ENCODE measurements around the gene CACNA1H.
"Not testable (repeated sequence)": the region's sequence is repeated elsewhere in the genome, so short reads cannot be mapped to it uniquely, and the experiment has no call there.

Gene CACNA1H

GRCh38 chr16:1237990-1238389, 85.1 kb downstream of the CACNA1H start:
- DNase-seq (ENCODE audit: low spot score) = no peak
- H3K27ac ChIP-seq = no peak overlapping the region
- CTCF ChIA-PET = no interaction called here
- TF ChIP-seq CTCF (conservative IDR thresholded peaks at IDR 0.05; ENCODE audit: low read depth) = no peak
- POLR2A ChIA-PET (ENCODE audit: low non-redundant PET) = no interaction called here

DNA sequence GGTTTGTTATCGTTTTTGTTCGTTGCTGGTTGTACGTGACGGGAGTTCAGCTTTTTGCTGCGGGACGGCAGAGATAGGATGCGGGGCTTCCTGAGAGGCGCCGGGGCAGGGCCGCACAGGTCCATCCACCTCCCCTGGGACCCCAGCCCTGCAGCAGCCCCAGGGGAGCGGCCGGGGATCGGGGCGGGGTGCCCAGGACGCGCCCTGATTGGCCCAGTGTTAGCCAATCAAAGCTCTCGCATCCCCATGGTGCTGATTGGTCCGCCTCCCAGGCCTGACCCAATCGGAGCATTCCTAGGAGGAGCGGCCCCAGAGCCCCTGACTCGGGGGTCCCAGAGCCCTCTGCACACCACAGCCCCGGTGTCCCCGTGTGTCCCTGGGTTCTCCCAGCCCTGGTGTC, 86.0 kb downstream of the CACNA1H start:
- CTCF ChIA-PET; H3K27ac ChIP-seq; POLR2A ChIA-PET (ENCODE audit: low non-redundant PET); DNase-seq (ENCODE audit: low spot score): not testable (repeated sequence)

GRCh38 chr16:1239575-1239974, 86.7 kb downstream of the CACNA1H start:
- POLR2A ChIA-PET (ENCODE audit: low non-redundant PET); CTCF ChIA-PET; H3K27ac ChIP-seq: not testable (repeated sequence)

GRCh38 chr16:1240436-1240835, 87.5 kb downstream of the CACNA1H start, which contains the start of gene TPSAB1:
TPSAB1 (plus strand) TSS chr16:1240705; CDS start chr16:1240939, 234 bp downstream.
- H3K27ac ChIP-seq; CTCF ChIA-PET; POLR2A ChIA-PET (ENCODE audit: low non-redundant PET); DNase-seq (ENCODE audit: low spot score): not testable (repeated sequence)

More at GRCh38 chr16:1239575-1239974, 86.7 kb downstream of the CACNA1H start:
- DNase-seq (ENCODE audit: low spot score) = not testable (repeated sequence)

DNA sequence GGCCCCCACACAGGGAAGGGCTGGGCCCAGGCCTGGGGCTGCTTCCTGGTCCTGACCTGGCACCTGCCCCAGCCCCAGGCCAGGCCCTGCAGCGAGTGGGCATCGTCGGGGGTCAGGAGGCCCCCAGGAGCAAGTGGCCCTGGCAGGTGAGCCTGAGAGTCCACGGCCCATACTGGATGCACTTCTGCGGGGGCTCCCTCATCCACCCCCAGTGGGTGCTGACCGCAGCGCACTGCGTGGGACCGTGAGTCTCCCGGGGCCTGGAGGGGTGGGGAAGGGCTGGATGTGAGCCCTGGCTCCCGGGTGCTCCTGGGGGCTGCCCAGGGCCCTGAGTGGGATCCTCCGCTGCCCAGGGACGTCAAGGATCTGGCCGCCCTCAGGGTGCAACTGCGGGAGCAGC, 88.2 kb downstream of the CACNA1H start:
- H3K27ac ChIP-seq; DNase-seq (ENCODE audit: low spot score); CTCF ChIA-PET; POLR2A ChIA-PET (ENCODE audit: low non-redundant PET): not testable (repeated sequence)

- POLR2A ChIA-PET (ENCODE audit: low non-redundant PET); DNase-seq (ENCODE audit: low spot score); CTCF ChIA-PET; H3K27ac ChIP-seq: not testable (repeated sequence)
These were observed 90.5 kb downstream of the CACNA1H start for GRCh38 chr16:1243363-1243762.

- DNase-seq (ENCODE audit: low spot score); CTCF ChIA-PET; H3K27ac ChIP-seq; POLR2A ChIA-PET (ENCODE audit: low non-redundant PET): not testable (repeated sequence)
These were observed 91.3 kb downstream of the CACNA1H start for GRCh38 chr16:1243907-1244850.

DNA sequence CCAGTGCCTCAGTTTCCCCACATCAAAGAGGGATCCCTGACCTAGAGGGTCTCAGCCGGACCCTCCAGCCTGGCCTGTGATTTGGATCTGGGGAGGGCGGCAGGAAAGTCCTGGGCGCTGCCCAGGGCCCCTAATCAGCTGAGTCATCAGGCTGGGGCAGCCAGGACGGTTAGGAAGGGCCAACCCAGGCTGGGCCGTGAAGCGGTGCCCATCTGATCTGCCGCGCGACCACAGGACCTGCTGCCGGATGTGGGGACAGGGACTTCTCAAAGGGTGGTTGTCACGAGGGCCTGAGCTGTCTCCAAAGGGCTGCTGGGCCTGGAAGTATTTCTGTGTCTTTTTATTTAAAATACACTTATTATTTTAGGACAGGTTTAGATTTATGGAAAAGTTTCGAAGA, 92.0 kb downstream of the CACNA1H start:
- no peak for DNase-seq (ENCODE audit: low spot score)
- no peak for TF ChIP-seq CTCF (conservative IDR thresholded peaks at IDR 0.05; ENCODE audit: low read depth)
- CTCF ChIA-PET = no interaction called here
- POLR2A ChIA-PET (ENCODE audit: low non-redundant PET) = no interaction called here
- no peak overlapping the region for H3K27ac ChIP-seq

DNA sequence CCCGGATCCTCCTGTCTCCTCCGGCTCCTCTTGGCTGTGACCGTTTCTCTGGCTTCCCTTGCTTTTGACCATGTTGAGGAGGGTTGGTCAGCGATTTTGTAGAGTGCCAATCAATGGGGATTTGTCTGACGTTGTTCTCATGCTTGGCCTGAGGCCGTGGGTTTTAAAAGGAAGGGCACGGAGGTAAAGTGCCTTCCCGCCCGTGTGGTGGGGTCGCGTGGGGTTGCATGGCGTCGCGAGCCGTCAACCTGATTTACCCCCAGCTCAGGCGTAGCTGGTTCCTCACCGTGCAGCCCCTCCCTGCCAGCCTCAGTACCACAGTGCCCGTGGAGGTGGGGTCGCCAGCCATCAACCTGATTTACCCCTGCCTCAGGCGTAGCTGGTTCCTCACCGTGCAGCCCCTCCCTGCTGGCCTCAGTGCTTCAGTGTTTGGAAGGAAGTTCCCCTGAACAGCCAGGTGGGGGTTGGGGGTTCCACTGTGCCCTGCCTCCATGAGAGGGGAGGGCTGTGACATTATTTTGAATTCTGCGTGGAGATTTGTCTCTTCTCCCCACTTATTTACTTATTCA, 92.6 kb downstream of the CACNA1H start:
- ChIA-PET POLR2A (ENCODE audit: low non-redundant PET) (no interaction called here), CTCF (no interaction called here)
- no peak for TF ChIP-seq CTCF (conservative IDR thresholded peaks at IDR 0.05; ENCODE audit: low read depth)
- DNase-seq (ENCODE audit: low spot score) = no peak
- no peak overlapping the region for H3K27ac ChIP-seq

GRCh38 chr16:1247903-1248537, 95.1 kb downstream of the CACNA1H start:
- POLR2A ChIA-PET (ENCODE audit: low non-redundant PET); DNase-seq (ENCODE audit: low spot score); H3K27ac ChIP-seq: not testable (repeated sequence)
- CTCF ChIA-PET = interaction anchor here (0.6 kb wide), 1 partner anchor 100 kb away, joined by 4 read pairs; no protein-coding TSS in a partner anchor

- H3K27ac ChIP-seq; POLR2A ChIA-PET (ENCODE audit: low non-redundant PET); DNase-seq (ENCODE audit: low spot score); CTCF ChIA-PET: not testable (repeated sequence)
These were observed 96.3 kb downstream of the CACNA1H start for GRCh38 chr16:1249031-1249755.

GRCh38 chr16:1253701-1254364, 100.9 kb downstream of the CACNA1H start:
- CTCF ChIA-PET; POLR2A ChIA-PET (ENCODE audit: low non-redundant PET); H3K27ac ChIP-seq; DNase-seq (ENCODE audit: low spot score): not testable (repeated sequence)

GRCh38 chr16:1254821-1255220, 101.9 kb downstream of the CACNA1H start:
- CTCF ChIA-PET; POLR2A ChIA-PET (ENCODE audit: low non-redundant PET); H3K27ac ChIP-seq; DNase-seq (ENCODE audit: low spot score): not testable (repeated sequence)
